Upper lobe of left lung (tissue), 4 donors: ENCODE data around the gene PHF20.
"Not testable (repeated sequence)": the region's sequence is repeated elsewhere in the genome, so short reads cannot be mapped to it uniquely, and the experiment has no call there.

Source experiments
- CTCF ChIP-seq, 6 experiments: fragments of 450-650 bp in 4 of 6; fragments of 200-600 bp in 2 of 6; sonication (generic) in 2 of 6; IDR thresholded peaks; one replicate each; pipeline ENCODE4 v1.5.1; 2016 to 2019; ENCODE audit warnings: antibody characterized with exemption in 6 of 6
- POLR2A ChIP-seq, 4 donors: fragments of 450-650 bp; IDR thresholded peaks; one replicate each; pipeline ENCODE4 v1.5.1; 2016 to 2017; ENCODE audit warnings: antibody characterized with exemption in 4 of 4, mild to moderate bottlenecking in 2 of 4
- POLR2AphosphoS5 ChIP-seq, 2 donors: sonication (generic); formaldehyde crosslinking; IDR thresholded peaks; one replicate each; pipeline ENCODE4 v1.5.1; 2017; ENCODE audit warnings: antibody characterized with exemption in 2 of 2

- TF ChIP-seq CTCF, POLR2A, POLR2AphosphoS5 (IDR thresholded peaks at IDR 0.05): not testable (repeated sequence)
These were observed 48.0 kb upstream of the PHF20 start for GRCh38 chr20:35723652-35724320.
